ENCODE data around the gene DOP1B.

DNA sequence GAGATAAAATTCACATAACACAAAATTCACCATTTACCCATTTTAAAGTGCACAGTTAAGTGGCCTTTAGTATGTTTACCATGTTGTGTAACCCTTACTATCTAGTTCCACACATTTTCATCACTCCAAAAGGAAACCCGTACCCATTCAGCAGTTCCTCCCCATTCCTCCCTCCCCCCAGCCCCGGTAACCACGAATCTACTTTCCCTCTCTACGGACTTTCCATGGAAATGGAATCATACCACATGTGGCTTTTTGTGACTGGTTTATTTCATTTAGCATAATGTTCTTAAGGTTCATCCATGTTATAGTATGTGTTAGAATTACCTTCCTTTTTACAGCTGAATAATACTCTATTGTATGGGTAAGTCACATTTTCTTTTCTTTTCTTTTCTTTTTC lies 10.9 kb downstream of the DOP1B start:
- TF ChIP-seq, protein P1, sequence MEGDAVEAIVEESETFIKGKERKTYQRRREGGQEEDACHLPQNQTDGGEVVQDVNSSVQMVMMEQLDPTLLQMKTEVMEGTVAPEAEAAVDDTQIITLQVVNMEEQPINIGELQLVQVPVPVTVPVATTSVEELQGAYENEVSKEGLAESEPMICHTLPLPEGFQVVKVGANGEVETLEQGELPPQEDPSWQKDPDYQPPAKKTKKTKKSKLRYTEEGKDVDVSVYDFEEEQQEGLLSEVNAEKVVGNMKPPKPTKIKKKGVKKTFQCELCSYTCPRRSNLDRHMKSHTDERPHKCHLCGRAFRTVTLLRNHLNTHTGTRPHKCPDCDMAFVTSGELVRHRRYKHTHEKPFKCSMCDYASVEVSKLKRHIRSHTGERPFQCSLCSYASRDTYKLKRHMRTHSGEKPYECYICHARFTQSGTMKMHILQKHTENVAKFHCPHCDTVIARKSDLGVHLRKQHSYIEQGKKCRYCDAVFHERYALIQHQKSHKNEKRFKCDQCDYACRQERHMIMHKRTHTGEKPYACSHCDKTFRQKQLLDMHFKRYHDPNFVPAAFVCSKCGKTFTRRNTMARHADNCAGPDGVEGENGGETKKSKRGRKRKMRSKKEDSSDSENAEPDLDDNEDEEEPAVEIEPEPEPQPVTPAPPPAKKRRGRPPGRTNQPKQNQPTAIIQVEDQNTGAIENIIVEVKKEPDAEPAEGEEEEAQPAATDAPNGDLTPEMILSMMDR (conservative IDR thresholded peaks at IDR 0.05) = no peak
- TF ChIP-seq EZH2 (IDR thresholded peaks at IDR 0.05; ENCODE audit: low read depth) = no peak

Data from PC-9 (cell line).